Peyer's patch (tissue), 4 donors: ENCODE data around the gene TMUB1. TPM values are rescaled to one million over a fixed set of nuclear protein-coding genes. Genes with fewer than 3 reads are reported as not detected.

ENCODE experiments used
- DNase-seq, 3 donors: peaks; one replicate each; pipeline ENCODE4 v3.0.0-alpha.2; 2017 to 2019
- H3K27ac ChIP-seq, 4 donors: fragments of 200-600 bp; sonication (generic); one replicate each; pipeline ENCODE4 v1.5.1; 2016 to 2019
- H3K27me3 ChIP-seq, 2 donors: fragments of 200-600 bp; sonication (generic); one replicate each; pipeline ENCODE4 v1.5.1; 2019
- H3K36me3 ChIP-seq, 3 donors: fragments of 200-600 bp; sonication (generic); one replicate each; pipeline ENCODE4 v1.5.1; 2016 to 2019
- H3K4me1 ChIP-seq, 4 donors: fragments of 200-600 bp; sonication (generic); one replicate each; pipeline ENCODE4 v1.5.1; 2016 to 2019
- H3K4me3 ChIP-seq, 4 donors: fragments of 200-600 bp; sonication (generic); 1 replicate in 3 of 4; 2 replicates in 1 of 4; pipeline ENCODE4 v1.5.1; 2016 to 2019; ENCODE audit warnings: mild to moderate bottlenecking in 1 of 4
- H3K9me3 ChIP-seq, 4 donors: fragments of 200-600 bp; sonication (generic); one replicate each; pipeline ENCODE4 v1.5.1; 2016 to 2019; ENCODE audit warnings: mild to moderate bottlenecking in 1 of 4
- POLR2A ChIP-seq, 2 donors: fragments of 450-650 bp; IDR thresholded peaks; one replicate each; pipeline ENCODE4 v1.5.1; 2017; ENCODE audit warnings: antibody characterized with exemption in 2 of 2, mild to moderate bottlenecking in 2 of 2, moderate library complexity in 2 of 2
- total RNA-seq, 4 donors: library from RNA; depleted of rRNA; stranded (reverse); fragments of >200 nt; gene quantifications; one replicate each; pipeline ENCODE4 v1.1.0, GENCODE V29; 2016
- TF ChIP-seq, protein P1 (sequence below), 6 experiments: fragments of 450-650 bp in 4 of 6; fragments of 200-600 bp in 2 of 6; sonication (generic) in 1 of 6; IDR thresholded peaks; one replicate each; pipeline ENCODE4 v1.5.1; 2017 to 2019; ENCODE audit warnings: antibody characterized with exemption in 6 of 6, mild to moderate bottlenecking in 3 of 6, moderate library complexity in 1 of 6

The TMUB1 gene
- total RNA-seq, 4 donors from 2014 or later: 38.0 to 113 (median 100) TPM

DNA sequence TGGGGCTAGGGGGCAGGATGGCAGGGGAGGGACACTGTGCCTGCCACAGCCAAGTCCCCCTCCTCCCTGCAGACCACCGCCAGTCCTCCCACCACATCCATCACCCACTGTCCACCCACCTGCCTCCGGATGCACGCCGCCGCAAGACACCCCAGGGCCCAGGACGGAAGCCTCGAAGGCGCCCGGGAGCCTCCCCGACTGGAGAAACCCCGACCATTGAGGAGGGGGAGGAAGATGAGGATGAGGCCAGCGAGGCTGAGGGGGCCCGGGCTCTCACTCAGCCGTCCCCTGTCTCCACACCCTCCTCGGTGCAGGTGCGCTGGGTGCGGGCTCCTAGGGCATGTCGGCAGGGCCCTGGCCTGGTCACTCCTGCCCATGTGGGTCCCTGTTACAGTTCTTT, 18.8 kb downstream of the TMUB1 start:
- Histone ChIP-seq H3K4me3 (no peak overlapping the region), H3K27me3 (no peaks in the 10 kb centered on the region), H3K27ac (no peak overlapping the region), H3K36me3 (peaks cover 0 to 54% (median 0%) of the 10 kb centered on the region in 3 donors), H3K9me3 (no peaks in the 10 kb centered on the region), H3K4me1 (peaks cover 4 to 26% (median 12%) of the 10 kb centered on the region in 4 donors)
- no peak for TF ChIP-seq POLR2A (IDR thresholded peaks at IDR 0.05)
- TF ChIP-seq, protein P1, sequence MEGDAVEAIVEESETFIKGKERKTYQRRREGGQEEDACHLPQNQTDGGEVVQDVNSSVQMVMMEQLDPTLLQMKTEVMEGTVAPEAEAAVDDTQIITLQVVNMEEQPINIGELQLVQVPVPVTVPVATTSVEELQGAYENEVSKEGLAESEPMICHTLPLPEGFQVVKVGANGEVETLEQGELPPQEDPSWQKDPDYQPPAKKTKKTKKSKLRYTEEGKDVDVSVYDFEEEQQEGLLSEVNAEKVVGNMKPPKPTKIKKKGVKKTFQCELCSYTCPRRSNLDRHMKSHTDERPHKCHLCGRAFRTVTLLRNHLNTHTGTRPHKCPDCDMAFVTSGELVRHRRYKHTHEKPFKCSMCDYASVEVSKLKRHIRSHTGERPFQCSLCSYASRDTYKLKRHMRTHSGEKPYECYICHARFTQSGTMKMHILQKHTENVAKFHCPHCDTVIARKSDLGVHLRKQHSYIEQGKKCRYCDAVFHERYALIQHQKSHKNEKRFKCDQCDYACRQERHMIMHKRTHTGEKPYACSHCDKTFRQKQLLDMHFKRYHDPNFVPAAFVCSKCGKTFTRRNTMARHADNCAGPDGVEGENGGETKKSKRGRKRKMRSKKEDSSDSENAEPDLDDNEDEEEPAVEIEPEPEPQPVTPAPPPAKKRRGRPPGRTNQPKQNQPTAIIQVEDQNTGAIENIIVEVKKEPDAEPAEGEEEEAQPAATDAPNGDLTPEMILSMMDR (IDR thresholded peaks at IDR 0.05): no peak
- no peak for DNase-seq

DNA sequence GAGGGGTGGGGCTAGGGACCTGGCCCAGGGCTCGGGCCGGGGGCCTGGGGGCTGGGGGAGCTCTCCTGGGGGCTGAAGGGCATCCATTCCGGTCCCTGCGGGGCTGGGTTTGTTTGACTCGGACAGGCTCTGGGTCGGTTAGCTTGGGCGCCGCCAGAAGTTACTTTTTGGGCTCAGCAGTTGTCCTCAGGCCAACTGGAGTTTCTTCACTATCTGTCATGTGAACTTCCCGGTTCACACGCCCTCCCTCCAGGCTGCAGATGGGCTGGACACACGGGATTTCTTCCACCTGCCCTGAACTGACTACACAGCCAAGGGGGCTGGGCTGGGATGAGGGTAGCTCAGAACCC, 20.1 kb downstream of the TMUB1 start:
- Histone ChIP-seq H3K4me1 (peaks cover 4 to 36% (median 12%) of the 10 kb centered on the region in 4 donors), H3K36me3 (peaks cover 0 to 43% (median 0%) of the 10 kb centered on the region in 3 donors)

DNA sequence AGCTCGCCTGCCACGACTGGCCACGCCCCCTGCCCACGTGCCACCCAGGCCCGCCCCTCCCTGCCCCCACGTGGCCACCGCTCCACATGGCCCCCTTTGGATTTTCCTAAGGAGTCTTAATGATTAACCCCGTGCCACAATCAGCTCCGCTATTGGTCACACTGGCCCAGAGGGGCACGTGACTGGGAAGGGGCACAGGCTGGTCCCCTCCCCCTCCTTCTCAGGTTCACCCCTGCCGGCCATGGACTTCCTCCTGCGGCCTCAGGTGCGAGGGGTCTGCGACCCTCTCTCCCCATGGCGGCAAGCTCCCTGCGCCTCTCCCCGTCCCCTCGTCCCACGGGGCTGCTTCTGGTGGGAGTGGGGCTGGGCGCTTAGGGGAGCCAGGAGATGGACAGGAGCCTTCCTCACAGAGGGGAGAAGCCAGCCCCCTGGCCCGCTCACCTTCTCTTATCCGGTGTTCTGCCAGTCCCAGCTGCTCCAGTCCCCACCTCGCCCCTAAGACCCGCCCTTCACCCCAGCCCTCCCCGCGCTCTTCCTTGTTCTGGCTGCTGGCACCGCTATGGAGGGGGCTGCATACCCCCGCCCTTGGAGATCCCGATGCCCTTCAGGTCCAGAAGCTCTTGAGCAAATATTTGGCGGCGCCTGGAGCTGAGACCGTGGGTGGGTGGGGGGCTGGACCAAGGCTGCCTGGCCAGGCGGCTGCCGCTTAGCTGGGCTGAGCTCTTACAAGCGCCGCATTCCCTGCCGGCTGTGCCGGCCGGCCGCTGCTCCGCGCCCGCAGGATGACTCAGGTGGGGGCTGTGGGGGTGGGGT, 20.7 kb downstream of the TMUB1 start:
- no peaks in the 10 kb centered on the region for H3K9me3 ChIP-seq
- H3K27ac ChIP-seq: peak overlapping the region; percentile 25 to 77 (median 70)
- H3K36me3 ChIP-seq: peaks cover 0 to 37% (median 0%) of the 10 kb centered on the region in 3 donors
- H3K27me3 ChIP-seq: no peaks in the 10 kb centered on the region
- DNase-seq: peak in 2 of 3 donors; percentile 88 to 94
- H3K4me1 ChIP-seq: peaks cover 4 to 36% (median 12%) of the 10 kb centered on the region in 4 donors
- H3K4me3 ChIP-seq: peak overlapping the region in 3 of 4 donors; percentile 35 to 57 (median 50)
- TF ChIP-seq, protein P1 (IDR thresholded peaks at IDR 0.05): peak in 1 of 6 experiments; percentile 6
- TF ChIP-seq POLR2A (IDR thresholded peaks at IDR 0.05): peak in 1 of 2 donors; percentile 27

More for the DNA sequence above, 20.1 kb downstream of the TMUB1 start:
- no peak for TF ChIP-seq POLR2A (IDR thresholded peaks at IDR 0.05)
- Histone ChIP-seq H3K27me3 (no peaks in the 10 kb centered on the region), H3K27ac (peak overlapping the region; percentile 25 to 77 (median 70)), H3K9me3 (no peaks in the 10 kb centered on the region), H3K4me3 (peak overlapping the region in 3 of 4 donors; percentile 35 to 57 (median 50))
- peak in 1 of 3 donors; percentile 61 for DNase-seq

DNA sequence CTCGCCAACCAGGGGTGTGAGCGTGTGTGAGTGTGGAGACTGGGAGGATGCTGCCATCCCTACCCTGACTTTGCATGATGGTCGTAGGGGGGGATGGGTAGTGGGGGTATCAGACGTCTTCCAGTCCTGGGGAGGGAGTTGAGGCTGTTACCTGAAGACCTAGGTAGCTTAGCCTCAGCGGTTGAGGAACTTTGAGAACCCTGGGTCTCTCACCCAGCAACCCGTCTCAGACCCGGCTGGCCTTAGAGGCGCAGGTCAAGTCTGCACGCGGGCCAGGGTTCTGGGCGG, 21.2 kb downstream of the TMUB1 start:
- no peak overlapping the region for H3K4me3 ChIP-seq
- no peaks in the 10 kb centered on the region for H3K9me3 ChIP-seq
- peaks cover 4 to 38% (median 15%) of the 10 kb centered on the region in 4 donors for H3K4me1 ChIP-seq
- no peak for DNase-seq
- no peak for TF ChIP-seq POLR2A (IDR thresholded peaks at IDR 0.05)
- TF ChIP-seq, protein P1 (IDR thresholded peaks at IDR 0.05): no peak
- peaks cover 0 to 31% (median 0%) of the 10 kb centered on the region in 3 donors for H3K36me3 ChIP-seq
- peak overlapping the region; percentile 10 to 77 (median 70) for H3K27ac ChIP-seq
- no peaks in the 10 kb centered on the region for H3K27me3 ChIP-seq

DNA sequence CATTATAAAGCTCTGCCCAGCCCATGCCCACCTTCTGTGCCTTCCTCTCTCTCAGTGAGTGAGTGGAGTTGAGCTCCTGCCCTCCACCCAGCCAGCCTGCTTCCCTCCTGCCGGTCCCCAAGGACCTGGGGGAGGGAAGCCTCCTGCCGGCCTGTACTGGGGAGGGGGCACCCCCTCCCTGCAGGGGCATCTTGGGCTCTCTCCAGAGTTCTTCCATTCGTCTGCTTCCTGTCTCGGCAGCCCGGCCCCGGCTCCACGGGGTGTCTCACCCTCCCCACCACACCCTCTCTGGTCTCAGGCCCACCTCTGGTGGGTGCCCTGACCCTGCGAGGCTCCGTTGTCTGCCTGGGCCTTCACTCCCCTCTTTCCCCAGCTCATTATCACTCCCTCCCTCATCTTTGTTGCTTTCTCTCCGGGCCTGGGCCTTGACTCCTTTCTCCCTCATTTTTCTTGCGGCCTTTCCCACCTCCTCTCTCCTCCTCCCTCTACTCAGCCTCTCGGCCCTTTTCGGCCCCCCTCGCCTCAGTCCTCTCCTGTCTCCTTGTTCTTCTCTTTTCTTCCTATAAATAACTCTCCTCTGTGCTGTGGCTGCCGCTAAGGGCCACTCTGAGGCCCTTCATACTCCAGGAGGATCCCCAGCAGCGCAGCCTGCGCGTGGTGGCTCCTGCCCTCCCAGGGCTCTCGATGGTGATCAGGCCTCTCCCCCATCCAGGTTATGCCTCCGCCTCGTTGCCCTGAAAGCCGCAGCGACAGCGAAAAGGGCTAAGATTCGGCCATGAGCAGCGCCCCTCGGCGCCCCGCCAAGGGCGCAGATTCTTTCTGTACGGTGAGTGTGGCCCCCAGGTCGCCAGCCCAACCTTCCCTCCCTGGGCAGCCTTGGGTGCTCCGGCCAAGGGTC, 21.8 kb downstream of the TMUB1 start:
- Histone ChIP-seq H3K4me1 (peaks cover 4 to 44% (median 18%) of the 10 kb centered on the region in 4 donors), H3K4me3 (peak overlapping the region in 1 of 4 donors; percentile 86), H3K36me3 (peaks cover 0 to 26% (median 0%) of the 10 kb centered on the region in 3 donors), H3K27ac (no peak overlapping the region), H3K9me3 (no peaks in the 10 kb centered on the region), H3K27me3 (no peaks in the 10 kb centered on the region)
- TF ChIP-seq POLR2A (IDR thresholded peaks at IDR 0.05): no peak
- TF ChIP-seq, protein P1 (IDR thresholded peaks at IDR 0.05): no peak
- DNase-seq: no peak
